Immature natural killer cell (primary cell): ENCODE data around the gene RAPGEF1. TPM values are rescaled to one million over a fixed set of nuclear protein-coding genes. Genes with fewer than 3 reads are reported as not detected.
A peak's percentile ranks its signal among the peaks of the same experiment; 100 is the strongest.
"Not testable (repeated sequence)": the region's sequence is repeated elsewhere in the genome, so short reads cannot be mapped to it uniquely, and the experiment has no call there.

ENCODE experiments used
- DNase-seq, 3 donors: peaks; one replicate each; pipeline ENCODE4 v3.0.0; 2022; ENCODE audit warnings: mixed read lengths in 1 of 3
- H3K27ac Mint-ChIP-seq, 6 donors: one replicate each; pipeline ENCODE4 v1.8.0; 2020; ENCODE audit warnings: mixed read lengths in 6 of 6, mild to moderate bottlenecking in 5 of 6, inconsistent platforms in 4 of 6, moderate library complexity in 3 of 6
- H3K27me3 Mint-ChIP-seq, 3 donors: one replicate each; pipeline ENCODE4 v1.8.0; 2020 to 2021; ENCODE audit warnings: low read depth in 3 of 3, mild to moderate bottlenecking in 3 of 3, mixed read lengths in 3 of 3, moderate library complexity in 3 of 3, inconsistent platforms in 1 of 3
- H3K36me3 Mint-ChIP-seq, 3 donors: one replicate each; pipeline ENCODE4 v1.8.0; 2020; ENCODE audit warnings: mixed read lengths in 3 of 3, inconsistent platforms in 2 of 3, mild to moderate bottlenecking in 2 of 3
- H3K4me1 Mint-ChIP-seq, 2 donors: one replicate each; pipeline ENCODE4 v1.8.0; 2020; ENCODE audit warnings: inconsistent platforms in 2 of 2, mild to moderate bottlenecking in 2 of 2, mixed read lengths in 2 of 2, moderate library complexity in 1 of 2
- H3K4me3 Mint-ChIP-seq, 5 donors: one replicate each; pipeline ENCODE4 v1.8.0; 2020; ENCODE audit warnings: mild to moderate bottlenecking in 5 of 5, mixed read lengths in 5 of 5, inconsistent platforms in 3 of 5, moderate library complexity in 3 of 5
- H3K9me3 Mint-ChIP-seq, 6 donors: one replicate each; pipeline ENCODE4 v1.8.0; 2020; ENCODE audit warnings: mild to moderate bottlenecking in 6 of 6, mixed read lengths in 6 of 6, inconsistent platforms in 4 of 6, moderate library complexity in 3 of 6
- polyA plus RNA-seq, 3 donors: library from polyadenylated mRNA; unstranded; fragments of 300-500 nt; fragmentation: Illumina TruSeq; gene quantifications; one replicate each; pipeline ENCODE4 v1.2.3, GENCODE V29; 2021

The RAPGEF1 gene
- polyA plus RNA-seq, 3 donors from 2014 or later: 1.2 to 15.8 (median 7.4) TPM

DNA sequence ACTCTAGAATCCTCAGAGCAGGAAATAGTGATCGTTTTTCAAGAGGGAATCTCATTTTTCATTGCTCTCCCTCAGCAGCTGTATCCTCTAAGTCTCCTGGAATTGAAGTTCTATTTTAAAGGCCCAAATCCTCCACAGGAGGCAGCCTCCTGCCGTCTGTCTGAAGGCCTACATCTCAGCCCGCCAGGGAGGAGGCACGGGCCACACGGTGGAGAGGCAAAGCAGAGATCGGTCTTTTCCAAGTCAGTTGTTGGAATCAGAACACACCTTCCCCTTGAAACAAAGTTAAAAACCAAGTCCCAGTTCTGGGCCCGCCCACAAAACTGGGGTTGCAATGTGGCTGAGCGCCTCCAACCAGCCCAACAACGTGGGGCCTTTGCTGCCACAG lies 68.7 kb downstream of the RAPGEF1 start:
- Mint-ChIP-seq H3K36me3 (peaks cover 0 to 2% (median 0%) of the 10 kb centered on the region in 3 donors), H3K27me3 (peaks cover 2 to 19% (median 11%) of the 10 kb centered on the region in 3 donors), H3K4me1 (peaks cover 98 to 100% of the 10 kb centered on the region in 2 donors), H3K27ac (peak overlapping the region; percentile 98 to 100 (median 99)), H3K9me3 (no peaks in the 10 kb centered on the region), H3K4me3 (peak overlapping the region; percentile 55 to 80 (median 65))
- DNase-seq: no peak

GRCh38 chr9:131670247-131671132 lies 69.4 kb downstream of the RAPGEF1 start:
- peaks cover 98 to 100% of the 10 kb centered on the region in 2 donors for H3K4me1 Mint-ChIP-seq
- peak overlapping the region; percentile 98 to 100 (median 99) for H3K27ac Mint-ChIP-seq
- H3K36me3 Mint-ChIP-seq: peaks cover 0 to 2% (median 0%) of the 10 kb centered on the region in 3 donors
- H3K27me3 Mint-ChIP-seq: peaks cover 2 to 22% (median 11%) of the 10 kb centered on the region in 3 donors
- DNase-seq: peak; percentile 50 to 59 (median 51)
- peak overlapping the region; percentile 68 to 88 (median 80) for H3K4me3 Mint-ChIP-seq
- no peaks in the 10 kb centered on the region for H3K9me3 Mint-ChIP-seq

DNA sequence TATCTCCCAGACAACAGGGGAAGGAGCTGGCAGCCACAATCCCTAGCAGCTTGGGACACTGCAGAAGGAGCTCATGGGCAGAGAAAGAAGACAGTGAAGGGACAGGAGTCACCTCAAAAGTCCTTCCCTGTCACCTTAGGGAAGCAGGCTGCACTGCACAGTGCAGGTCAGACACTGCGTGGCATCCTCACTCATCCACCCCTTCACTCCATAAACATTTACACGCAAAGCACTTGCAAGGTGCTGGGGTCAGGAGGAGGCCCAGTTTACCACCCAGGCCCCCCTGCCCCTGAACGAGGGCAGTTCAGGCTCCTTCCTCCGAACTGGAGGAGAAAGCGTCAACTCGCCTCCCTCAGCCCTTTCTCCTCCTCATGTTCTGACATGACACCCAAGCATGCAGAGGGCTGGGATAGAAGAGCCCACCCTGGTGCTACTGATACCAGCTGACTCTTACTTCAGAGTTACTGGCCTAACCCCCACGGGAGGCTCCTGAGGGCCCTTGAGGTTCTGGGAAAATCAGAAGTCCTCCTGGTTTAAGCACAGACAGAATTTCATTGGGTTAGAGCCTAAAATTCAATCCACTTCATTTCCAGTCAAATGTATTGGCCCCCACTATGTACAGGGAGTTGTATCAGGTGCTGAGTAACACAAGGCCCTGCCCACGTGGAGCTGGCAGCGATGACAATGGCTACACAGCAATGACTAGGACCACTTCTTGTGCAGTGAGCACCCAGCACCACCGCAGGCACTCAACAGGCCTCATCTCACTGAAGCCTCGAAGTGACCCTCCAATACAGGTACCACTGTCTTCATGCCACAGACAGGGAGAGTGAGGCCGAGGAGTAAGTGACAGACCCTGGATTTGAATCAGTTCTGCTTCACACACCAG lies 70.4 kb downstream of the RAPGEF1 start:
- no peak for DNase-seq
- Mint-ChIP-seq H3K4me3 (peak overlapping the region; percentile 68 to 88 (median 80)), H3K27me3 (peaks cover 4 to 22% (median 11%) of the 10 kb centered on the region in 3 donors), H3K27ac (peak overlapping the region; percentile 98 to 100 (median 99)), H3K36me3 (no peaks in the 10 kb centered on the region), H3K4me1 (peaks cover 96 to 100% of the 10 kb centered on the region in 2 donors), H3K9me3 (no peaks in the 10 kb centered on the region)

GRCh38 chr9:131668439-131669268 lies 71.2 kb downstream of the RAPGEF1 start:
- Mint-ChIP-seq H3K4me3 (peak overlapping the region; percentile 68 to 88 (median 80)), H3K36me3 (no peaks in the 10 kb centered on the region), H3K4me1 (peaks cover 93 to 100% of the 10 kb centered on the region in 2 donors), H3K27ac (peak overlapping the region; percentile 98 to 100 (median 99)), H3K27me3 (peaks cover 4 to 22% (median 11%) of the 10 kb centered on the region in 3 donors), H3K9me3 (no peaks in the 10 kb centered on the region)
- DNase-seq: peak; percentile 75 to 77 (median 75)

GRCh38 chr9:131668057-131668438 lies 71.8 kb downstream of the RAPGEF1 start:
- peak overlapping the region; percentile 98 to 100 (median 99) for H3K27ac Mint-ChIP-seq
- H3K36me3 Mint-ChIP-seq: no peaks in the 10 kb centered on the region
- H3K4me3 Mint-ChIP-seq: peak overlapping the region; percentile 68 to 88 (median 88)
- DNase-seq: no peak
- peaks cover 92 to 100% of the 10 kb centered on the region in 2 donors for H3K4me1 Mint-ChIP-seq
- peaks cover 4 to 24% (median 11%) of the 10 kb centered on the region in 3 donors for H3K27me3 Mint-ChIP-seq
- H3K9me3 Mint-ChIP-seq: no peaks in the 10 kb centered on the region

DNA sequence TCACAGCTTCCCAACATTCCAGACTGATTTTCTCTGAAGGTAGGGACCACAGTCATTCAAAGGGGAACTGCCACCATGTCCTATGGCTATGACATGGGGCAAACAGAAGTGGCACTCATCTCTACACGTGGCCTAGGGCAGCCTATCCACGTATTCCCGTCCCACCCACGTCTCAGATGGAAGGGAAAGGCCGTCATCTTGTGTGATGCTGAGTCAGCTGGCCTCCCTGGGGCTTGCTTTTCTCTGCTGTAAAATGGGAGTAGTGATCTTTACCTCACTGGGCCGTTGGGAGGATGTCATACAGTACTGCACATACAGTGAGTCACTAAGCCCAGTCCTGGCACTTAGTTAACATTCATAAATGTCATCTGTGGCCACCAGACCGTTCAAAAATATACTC lies 72.3 kb downstream of the RAPGEF1 start:
- peak in 2 of 3 donors; percentile 39 to 61 for DNase-seq
- Mint-ChIP-seq H3K36me3 (no peaks in the 10 kb centered on the region), H3K27me3 (peaks cover 4 to 24% (median 11%) of the 10 kb centered on the region in 3 donors), H3K9me3 (no peaks in the 10 kb centered on the region), H3K4me1 (peaks cover 92 to 100% of the 10 kb centered on the region in 2 donors), H3K4me3 (peak overlapping the region; percentile 68 to 88 (median 82)), H3K27ac (peak overlapping the region; percentile 98 to 100 (median 99))

GRCh38 chr9:131666774-131667173 lies 73.1 kb downstream of the RAPGEF1 start:
- peak overlapping the region; percentile 98 to 100 (median 99) for H3K27ac Mint-ChIP-seq
- no peaks in the 10 kb centered on the region for H3K36me3 Mint-ChIP-seq
- DNase-seq: peak; percentile 54 to 61 (median 56)
- H3K9me3 Mint-ChIP-seq: no peaks in the 10 kb centered on the region
- H3K4me3 Mint-ChIP-seq: peak overlapping the region; percentile 67 to 86 (median 83)
- H3K27me3 Mint-ChIP-seq: peaks cover 4 to 24% (median 11%) of the 10 kb centered on the region in 3 donors
- peaks cover 90 to 100% of the 10 kb centered on the region in 2 donors for H3K4me1 Mint-ChIP-seq

DNA sequence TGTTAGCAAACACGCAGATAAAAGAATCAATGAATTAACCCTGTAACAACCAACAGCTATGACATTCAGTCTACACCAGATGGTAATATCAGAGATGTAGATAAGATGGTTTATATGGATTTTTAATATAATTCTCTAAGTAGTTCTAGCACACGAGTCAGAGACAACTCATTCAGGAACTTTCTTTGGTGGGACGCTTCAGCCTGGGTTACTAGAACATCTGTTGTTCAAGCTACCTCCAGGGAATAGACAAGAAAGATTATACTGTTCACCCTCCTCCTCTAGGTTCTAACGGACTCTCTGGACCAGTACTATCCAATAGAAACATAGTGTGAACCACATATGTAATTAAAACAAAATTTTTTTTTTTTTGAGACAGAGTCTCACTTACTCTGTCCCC lies 73.8 kb downstream of the RAPGEF1 start:
- peaks cover 87 to 100% of the 10 kb centered on the region in 2 donors for H3K4me1 Mint-ChIP-seq
- no peaks in the 10 kb centered on the region for H3K9me3 Mint-ChIP-seq
- H3K27ac Mint-ChIP-seq: peak overlapping the region; percentile 98 to 100 (median 99)
- H3K36me3 Mint-ChIP-seq: no peaks in the 10 kb centered on the region
- H3K4me3 Mint-ChIP-seq: peak overlapping the region in 4 of 5 donors; percentile 68 to 86 (median 84)
- peaks cover 4 to 24% (median 9%) of the 10 kb centered on the region in 3 donors for H3K27me3 Mint-ChIP-seq
- no peak for DNase-seq

DNA sequence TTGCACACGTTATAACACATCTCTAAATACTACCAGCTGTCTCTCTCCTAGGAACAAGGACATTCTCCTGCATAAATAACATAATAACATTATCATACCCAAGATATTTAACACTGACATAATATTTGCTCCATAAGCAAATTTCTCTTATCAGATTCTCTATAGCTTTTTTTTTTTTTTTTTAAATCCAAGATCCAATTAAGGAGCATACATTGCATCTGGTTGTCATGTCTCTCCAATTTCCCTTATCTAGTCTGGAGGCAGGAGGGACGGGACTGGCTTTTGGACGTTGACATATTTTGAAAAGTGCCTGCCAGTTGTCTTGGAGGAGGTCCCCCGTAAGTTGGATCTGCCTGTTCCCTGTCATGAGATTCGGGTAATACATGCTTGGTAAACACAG lies 76.6 kb downstream of the RAPGEF1 start:
- no peaks in the 10 kb centered on the region for H3K36me3 Mint-ChIP-seq
- no peak overlapping the region for H3K4me3 Mint-ChIP-seq
- H3K9me3 Mint-ChIP-seq: no peaks in the 10 kb centered on the region
- H3K4me1 Mint-ChIP-seq: peaks cover 78 to 92% of the 10 kb centered on the region in 2 donors
- peak overlapping the region in 4 of 6 donors; percentile 3 to 72 (median 34) for H3K27ac Mint-ChIP-seq
- peaks cover 2 to 14% (median 4%) of the 10 kb centered on the region in 3 donors for H3K27me3 Mint-ChIP-seq
- DNase-seq: no peak

DNA sequence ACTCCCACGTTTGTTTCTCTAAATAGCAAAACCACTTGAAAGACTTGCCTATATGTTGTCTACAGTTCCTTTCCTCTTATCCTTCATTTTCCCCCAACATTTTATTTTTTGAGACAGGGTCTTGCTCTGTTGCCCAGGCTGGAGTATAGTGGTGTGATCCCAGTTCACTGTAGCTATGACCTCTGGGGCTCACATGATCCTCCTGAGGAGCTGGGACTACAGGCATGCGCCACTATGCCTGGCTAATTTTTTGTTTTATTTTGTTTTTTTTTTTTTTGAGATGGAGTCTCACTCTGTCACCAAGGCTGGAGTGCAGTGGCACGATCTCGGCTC lies 77.6 kb downstream of the RAPGEF1 start:
- Mint-ChIP-seq H3K4me1 (peaks cover 79 to 92% of the 10 kb centered on the region in 2 donors), H3K4me3 (peak overlapping the region in 4 of 5 donors; percentile 5 to 64 (median 37)), H3K27ac (peak overlapping the region; percentile 56 to 87 (median 76))
- not testable (repeated sequence) for H3K9me3 Mint-ChIP-seq, DNase-seq, H3K36me3 Mint-ChIP-seq, H3K27me3 Mint-ChIP-seq

DNA sequence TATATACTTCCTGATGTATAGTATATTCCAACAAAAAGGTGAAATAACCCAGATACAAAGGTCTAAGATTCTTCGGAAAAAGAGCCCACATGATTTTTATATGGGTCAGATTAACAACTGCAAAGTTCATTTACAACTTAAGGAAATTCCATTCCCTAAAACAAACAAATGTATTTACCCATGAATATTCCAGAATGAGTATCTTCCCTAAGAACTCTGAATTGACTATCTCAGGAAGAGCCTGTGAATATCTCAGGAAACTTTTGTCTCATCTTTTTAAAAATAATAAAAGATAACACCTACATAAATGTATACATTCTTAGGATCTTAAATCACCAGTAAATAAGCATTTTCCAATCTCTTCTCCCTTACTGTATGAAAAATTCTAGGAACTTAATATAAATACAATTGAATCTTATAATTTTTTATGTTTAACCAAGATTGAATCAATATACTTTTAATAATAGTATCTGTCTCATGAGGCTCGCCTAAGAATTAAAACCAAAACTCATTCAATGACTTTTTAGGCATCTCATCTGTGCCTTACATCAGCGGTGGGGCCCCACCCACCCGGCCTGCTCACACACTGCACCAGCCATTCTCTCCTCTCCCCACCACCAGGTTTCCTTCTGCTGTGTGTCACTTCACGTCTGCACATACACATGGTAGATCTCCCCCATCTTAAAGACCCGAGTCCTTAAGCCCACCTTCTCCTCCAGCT lies 78.1 kb downstream of the RAPGEF1 start:
- Mint-ChIP-seq H3K4me3 (peak overlapping the region in 4 of 5 donors; percentile 5 to 64 (median 37)), H3K27ac (peak overlapping the region; percentile 56 to 87 (median 76)), H3K27me3 (peaks cover 0 to 8% (median 1%) of the 10 kb centered on the region in 3 donors), H3K4me1 (peaks cover 79 to 92% of the 10 kb centered on the region in 2 donors), H3K36me3 (no peaks in the 10 kb centered on the region), H3K9me3 (no peaks in the 10 kb centered on the region)
- DNase-seq: peak in 1 of 3 donors; percentile 39
